Measurements from ENCODE around the gene SMPDL3B. TPM values are rescaled to one million over a fixed set of nuclear protein-coding genes. Genes with fewer than 3 reads are reported as not detected.

Gene SMPDL3B
- total RNA-seq, 1 donor from 2014 or later = 0.64 TPM

Other genes with a start within 250 kb of the SMPDL3B start
- gene FAM76A, start 209.0 kb upstream of the SMPDL3B start, total RNA-seq = 15.3 and 15.4 TPM in 2 replicates
- gene STX12, start 161.8 kb upstream of the SMPDL3B start, total RNA-seq = 24.5 TPM in 2 replicates
- gene PPP1R8, start 104.2 kb upstream of the SMPDL3B start, total RNA-seq = 59.1 and 62.1 TPM in 2 replicates
- 56.4 and 61.6 TPM in 2 replicates for gene THEMIS2, start 62.5 kb upstream of the SMPDL3B start, total RNA-seq
- 76.4 and 78.9 TPM in 2 replicates for gene RPA2, start 20.4 kb upstream of the SMPDL3B start, total RNA-seq
- 6.6 and 6.8 TPM in 2 replicates for gene XKR8, start 25.0 kb downstream of the SMPDL3B start, total RNA-seq
- 28.1 and 32.0 TPM in 2 replicates for gene EYA3, start 153.6 kb downstream of the SMPDL3B start, total RNA-seq
- 0.23 TPM in 2 replicates for gene PTAFR, start 241.7 kb downstream of the SMPDL3B start, total RNA-seq